HG03196 (cell line): Measurements from ENCODE around the gene ARHGAP10.
A peak's percentile ranks its signal among the peaks of the same experiment; 100 is the strongest.

Experiments
- ATAC-seq: cut with Tn5 transposase; IDR thresholded peaks from one replicate; pipeline ENCODE4 v1.9.1; 2021; ENCODE audit not compliant: unreplicated experiment

ARHGAP10 gene

GRCh38 chr4:147943159-147943638, 211.3 kb downstream of the ARHGAP10 start:
- ATAC-seq, result peak; percentile 93

GRCh38 chr4:147944249-147944648, 212.4 kb downstream of the ARHGAP10 start:
- ATAC-seq, result peak; percentile 30

- no peak for ATAC-seq
These were observed 212.9 kb downstream of the ARHGAP10 start for GRCh38 chr4:147944670-147945260.

GRCh38 chr4:147948336-147948735, 216.4 kb downstream of the ARHGAP10 start:
- ATAC-seq, result no peak

GRCh38 chr4:147950261-147950660, 218.4 kb downstream of the ARHGAP10 start:
- ATAC-seq, result no peak

- ATAC-seq, result no peak
These were observed 219.0 kb downstream of the ARHGAP10 start for GRCh38 chr4:147950841-147951240.

GRCh38 chr4:147954850-147955249, 223.0 kb downstream of the ARHGAP10 start:
- ATAC-seq, result no peak

GRCh38 chr4:147955827-147956558, 224.1 kb downstream of the ARHGAP10 start:
- no peak for ATAC-seq

GRCh38 chr4:147957446-147957845, 225.6 kb downstream of the ARHGAP10 start:
- ATAC-seq, result no peak

GRCh38 chr4:147958057-147958456, 226.2 kb downstream of the ARHGAP10 start:
- no peak for ATAC-seq

GRCh38 chr4:147958489-147959065, 226.7 kb downstream of the ARHGAP10 start:
- ATAC-seq, result no peak

- peak; percentile 79 for ATAC-seq
These were observed 229.1 kb downstream of the ARHGAP10 start for GRCh38 chr4:147960971-147961370.

GRCh38 chr4:147963839-147964238, 232.0 kb downstream of the ARHGAP10 start:
- ATAC-seq, result no peak

GRCh38 chr4:147964266-147964880, 232.5 kb downstream of the ARHGAP10 start:
- ATAC-seq, result no peak

- ATAC-seq, result no peak
These were observed 233.2 kb downstream of the ARHGAP10 start for GRCh38 chr4:147965056-147965455.

- no peak for ATAC-seq
These were observed 234.0 kb downstream of the ARHGAP10 start for GRCh38 chr4:147965873-147966272.

GRCh38 chr4:147968641-147969040, 236.8 kb downstream of the ARHGAP10 start:
- ATAC-seq, result no peak

GRCh38 chr4:147969573-147970385, 237.9 kb downstream of the ARHGAP10 start:
- peak; percentile 78 for ATAC-seq

- no peak for ATAC-seq
These were observed 239.2 kb downstream of the ARHGAP10 start for GRCh38 chr4:147971116-147971515.

- no peak for ATAC-seq
These were observed 243.4 kb downstream of the ARHGAP10 start for GRCh38 chr4:147975325-147975724.
